Erythroblast (primary cell): ENCODE measurements around the gene BLOC1S3.

Experiments used
- DNase-seq, 2 experiments: peaks; one replicate each; lab custom pipeline; 2025; lab: John Stamatoyannopoulos, UW
- GATA1 ChIP-seq: IDR thresholded peaks from 2 replicates; pipeline ENCODE4 v1.6.1; 2011; ENCODE audit warnings: low read depth, mild to moderate bottlenecking, control low read depth, low read length, moderate library complexity
- POLR2A ChIP-seq: IDR thresholded peaks from 2 replicates; pipeline ENCODE4 v1.6.1; 2011; ENCODE audit warnings: mild to moderate bottlenecking, low read length

The BLOC1S3 gene

GRCh38 chr19:45178262-45179071 is at the start of gene BLOC1S3:
Gene BLOC1S3, plus strand, starts transcription at chr19:45178784. Its CDS starts 513 bp downstream, at chr19:45179297.
- TF ChIP-seq GATA1 = no peak
- TF ChIP-seq POLR2A = peak; percentile 78
- peak; percentile 100 for DNase-seq

- no peak for DNase-seq
- TF ChIP-seq POLR2A (no peak), GATA1 (no peak)
These were observed 49.8 kb upstream of the BLOC1S3 start for GRCh38 chr19:45128806-45129205.

GRCh38 chr19:45130236-45130635 is 48.3 kb upstream of the BLOC1S3 start:
- TF ChIP-seq POLR2A (no peak), GATA1 (no peak)
- DNase-seq = no peak

- peak in 1 of 2 experiments; percentile 25 for DNase-seq
- TF ChIP-seq GATA1 = no peak
- TF ChIP-seq POLR2A = no peak
These were observed 47.5 kb upstream of the BLOC1S3 start for GRCh38 chr19:45130888-45131615.

- no peak for DNase-seq
These were observed 44.9 kb upstream of the BLOC1S3 start for GRCh38 chr19:45133661-45134060.

GRCh38 chr19:45135176-45135885 is 43.3 kb upstream of the BLOC1S3 start:
- TF ChIP-seq POLR2A = no peak
- TF ChIP-seq GATA1 = no peak
- DNase-seq = no peak

More at GRCh38 chr19:45133661-45134060, 44.9 kb upstream of the BLOC1S3 start:
- TF ChIP-seq GATA1 (no peak), POLR2A (no peak)

- no peak for DNase-seq
- TF ChIP-seq POLR2A (no peak), GATA1 (no peak)
These were observed 41.9 kb upstream of the BLOC1S3 start for GRCh38 chr19:45136507-45137178.

GRCh38 chr19:45137179-45137761 is 41.3 kb upstream of the BLOC1S3 start:
- TF ChIP-seq GATA1 = no peak
- TF ChIP-seq POLR2A = no peak
- DNase-seq = no peak

GRCh38 chr19:45138303-45138751 is 40.3 kb upstream of the BLOC1S3 start:
- TF ChIP-seq GATA1 = no peak
- no peak for TF ChIP-seq POLR2A
- peak; percentile 33 to 39 for DNase-seq

GRCh38 chr19:45139286-45140143 is 39.1 kb upstream of the BLOC1S3 start:
- DNase-seq = no peak
- TF ChIP-seq POLR2A (no peak), GATA1 (no peak)

- TF ChIP-seq GATA1 (no peak), POLR2A (no peak)
- no peak for DNase-seq
These were observed 38.5 kb upstream of the BLOC1S3 start for GRCh38 chr19:45140144-45140503.

- DNase-seq = no peak
- TF ChIP-seq POLR2A (no peak), GATA1 (no peak)
These were observed 38.1 kb upstream of the BLOC1S3 start for GRCh38 chr19:45140533-45140932.
